ENCODE data around the gene CDC34. TPM values are rescaled to one million over a fixed set of nuclear protein-coding genes. Genes with fewer than 3 reads are reported as not detected.

Gene CDC34
- total RNA-seq, 1 experiment from 2014 or later, result 129 TPM

- TF ChIP-seq IRF1 (CRISPR knock-in tag; IDR thresholded peaks at IDR 0.05) (no peak), NFATC4 (CRISPR knock-in tag; IDR thresholded peaks at IDR 0.05) (no peak), FOXP4 (CRISPR knock-in tag; IDR thresholded peaks at IDR 0.05) (no peak), NR2C2 (CRISPR knock-in tag; IDR thresholded peaks at IDR 0.05) (no peak), JAZF1 (CRISPR knock-in tag; IDR thresholded peaks at IDR 0.05) (no peak), ZNF263 (CRISPR knock-in tag; IDR thresholded peaks at IDR 0.05; ENCODE audit: low read depth) (no peak), ZNF219 (CRISPR knock-in tag; IDR thresholded peaks at IDR 0.05; ENCODE audit: borderline replicate concordance) (no peak), ZNF232 (CRISPR knock-in tag; IDR thresholded peaks at IDR 0.05) (no peak), ERG (CRISPR knock-in tag; IDR thresholded peaks at IDR 0.05) (no peak), PRRX2 (CRISPR knock-in tag; IDR thresholded peaks at IDR 0.05) (no peak)
Measured at GRCh38 chr19:497491-497868, 34.1 kb upstream of the CDC34 start (continued).

GRCh38 chr19:497869-498510, 33.6 kb upstream of the CDC34 start:
- Mint-ChIP-seq H3K4me3 (peak overlapping the region; percentile 65), H3K27me3 (ENCODE audit: low read depth) (peaks cover 50% of the 10 kb centered on the region), H3K4me1 (peaks cover 7% of the 10 kb centered on the region), H3K9me3 (peaks cover 2% of the 10 kb centered on the region), H3K36me3 (no peaks in the 10 kb centered on the region), H3K27ac (no peak overlapping the region)
- ChIA-PET POLR2A (interaction anchor here (1.5 kb wide), 1 partner anchor 9 kb away, joined by 4 read pairs; no protein-coding TSS in a partner anchor), CTCF (interaction anchor here (0.9 to 2.2 kb wide), 7 partner anchors 9 to 131 kb away, joined by 3 to 57 read pairs (median 4); no protein-coding TSS in a partner anchor)
- ATAC-seq, result peak; percentile 12
- TF ChIP-seq GABPB1 (CRISPR knock-in tag; IDR thresholded peaks at IDR 0.05), result no peak
- no peak for TF ChIP-seq CBFB (CRISPR knock-in tag; IDR thresholded peaks at IDR 0.05; ENCODE audit: low read depth)
- TF ChIP-seq ZNF232 (CRISPR knock-in tag; IDR thresholded peaks at IDR 0.05), result no peak
- TF ChIP-seq CREB1 (CRISPR knock-in tag; IDR thresholded peaks at IDR 0.05), result no peak
- TF ChIP-seq E2F1 (CRISPR knock-in tag; IDR thresholded peaks at IDR 0.05), result no peak
- no peak for TF ChIP-seq ATF6 (CRISPR knock-in tag; IDR thresholded peaks at IDR 0.05)
- 0 out of 2 replicates have a peak, but pooled peaks have one; percentile 22 for TF ChIP-seq EMX1 (CRISPR knock-in tag; IDR thresholded peaks at IDR 0.05)
- DNase-seq (ENCODE audit: low spot score), result no peak

- TF ChIP-seq TP53 (CRISPR knock-in tag; IDR thresholded peaks at IDR 0.05) (no peak), ZNF423 (CRISPR knock-in tag; IDR thresholded peaks at IDR 0.05) (no peak), USF2 (CRISPR knock-in tag; IDR thresholded peaks at IDR 0.05) (no peak), ZNF416 (CRISPR knock-in tag; IDR thresholded peaks at IDR 0.05) (no peak), NR3C1 (CRISPR knock-in tag; conservative IDR thresholded peaks at IDR 0.05; ENCODE audit: low read depth) (no peak)
- Mint-ChIP-seq H3K27ac (no peak overlapping the region), H3K36me3 (no peaks in the 10 kb centered on the region), H3K27me3 (ENCODE audit: low read depth) (peaks cover 53% of the 10 kb centered on the region), H3K9me3 (no peaks in the 10 kb centered on the region), H3K4me3 (peak overlapping the region; percentile 65), H3K4me1 (peaks cover 5% of the 10 kb centered on the region)
- ATAC-seq (peak; percentile 6; the same call in 1 of the 2 replicates), DNase-seq (ENCODE audit: low spot score) (no peak)
- ChIA-PET CTCF (interaction anchor here (0.6 to 2.2 kb wide), 7 partner anchors 8 to 232 kb away, joined by 3 to 57 read pairs (median 4); no protein-coding TSS in a partner anchor), POLR2A (interaction anchor here (1.5 kb wide), 1 partner anchor 10 kb away, joined by 4 read pairs; no protein-coding TSS in a partner anchor)
Measured at GRCh38 chr19:498511-498891, 33.1 kb upstream of the CDC34 start.
